IMR-90 (cell line): ENCODE results near the gene OOSP1. TPM values are rescaled to one million over a fixed set of nuclear protein-coding genes. Genes with fewer than 3 reads are reported as not detected.

ENCODE experiments used
- ATAC-seq: fragments of 200-7000 bp; cut with Tn5 transposase; 2 replicates; pipeline ENCODE4 v1.9.1; 2020; ENCODE audit warnings: low read depth, mild to moderate bottlenecking, moderate library complexity
- BruUV-seq: library from RNA; stranded (reverse); fragments of 400-500 nt; replicated peaks from 2 replicates; lab custom pipeline; 2021; lab: Mats Ljungman, UMichigan
- CTCF ChIA-PET: fragments of 300-600 bp; formaldehyde crosslinking; extraction: SDS; loops from one replicate; lab custom pipeline; 2021; ENCODE audit warnings: antibody characterized with exemption; lab: Yijun Ruan, JAX
- POLR2A ChIA-PET: fragments of 300-600 bp; sonication (Branson Sonifier 250); formaldehyde crosslinking; loops from one replicate; lab custom pipeline; 2022; ENCODE audit warnings: antibody characterized with exemption; ENCODE audit not compliant: unreplicated experiment; lab: Charles Lee
- DNase-seq: peaks from one replicate; pipeline ENCODE4 v3.0.0; 2013
- H2AFZ ChIP-seq: replicated peaks from 2 replicates; pipeline ENCODE3; 2013; ENCODE audit warnings: low read length, mild to moderate bottlenecking; ENCODE audit not compliant: poor library complexity
- H2AK5ac ChIP-seq: 2 replicates; pipeline ENCODE4 v1.6.1; 2013; ENCODE audit warnings: low read depth, low read length, inconsistent platforms
- H2AK9ac ChIP-seq: replicated peaks from 2 replicates; pipeline ENCODE3; 2013; ENCODE audit warnings: mild to moderate bottlenecking, low read depth, low read length, moderate library complexity; ENCODE audit not compliant: poor library complexity
- H2BK120ac ChIP-seq: 2 replicates; pipeline ENCODE4 v1.6.1; 2013; ENCODE audit warnings: low read depth, low read length, inconsistent platforms
- H2BK15ac ChIP-seq: 3 replicates; pipeline ENCODE4 v1.6.1; 2013; ENCODE audit warnings: low read depth, low read length, inconsistent platforms
- H2BK20ac ChIP-seq: 2 replicates; pipeline ENCODE4 v1.6.1; 2013; ENCODE audit warnings: low read depth, mild to moderate bottlenecking, inconsistent platforms, low read length, moderate library complexity
- H2BK5ac ChIP-seq: 2 replicates; pipeline ENCODE4 v1.6.1; 2013; ENCODE audit warnings: mild to moderate bottlenecking, low read depth, low read length, inconsistent platforms; ENCODE audit not compliant: poor library complexity, severe bottlenecking
- H3K14ac ChIP-seq: replicated peaks from 2 replicates; pipeline ENCODE4 v1.6.1; 2013; ENCODE audit warnings: low read depth, low read length, inconsistent platforms
- H3K18ac ChIP-seq: 2 replicates; pipeline ENCODE4 v1.6.1; 2013; ENCODE audit warnings: low read depth, low read length, control low read depth
- H3K23ac ChIP-seq: 2 replicates; pipeline ENCODE4 v1.6.1; 2013; ENCODE audit warnings: low read depth, low read length, inconsistent platforms
- H3K27ac ChIP-seq: 2 replicates; pipeline ENCODE4 v1.5.1; 2013; ENCODE audit warnings: mild to moderate bottlenecking, control low read depth, low read length; ENCODE audit not compliant: insufficient read depth
- H3K27me3 ChIP-seq: 2 replicates; pipeline ENCODE4 v1.6.1; 2013; ENCODE audit warnings: low read length; ENCODE audit not compliant: control insufficient read depth, insufficient read depth
- H3K36me3 ChIP-seq: 2 replicates; pipeline ENCODE4 v1.6.1; 2013; ENCODE audit warnings: low read length, mixed read lengths; ENCODE audit not compliant: control insufficient read depth, insufficient read depth
- H3K4ac ChIP-seq: 2 replicates; pipeline ENCODE4 v1.6.1; 2013; ENCODE audit warnings: low read depth, low read length, inconsistent platforms
- H3K4me1 ChIP-seq: 2 replicates; pipeline ENCODE4 v1.6.1; 2013; ENCODE audit warnings: low read length, mixed read lengths; ENCODE audit not compliant: control insufficient read depth, insufficient read depth
- H3K4me2 ChIP-seq: 2 replicates; pipeline ENCODE4 v1.6.1; 2013; ENCODE audit warnings: low read depth, mild to moderate bottlenecking, control low read depth, low read length, moderate library complexity
- H3K4me3 ChIP-seq: 2 replicates; pipeline ENCODE4 v1.5.1; 2013; ENCODE audit warnings: low read depth, mild to moderate bottlenecking, control low read depth, low read length, moderate library complexity; ENCODE audit not compliant: insufficient read depth
- H3K56ac ChIP-seq: 2 replicates; pipeline ENCODE4 v1.6.1; 2013; ENCODE audit warnings: low read length, inconsistent platforms; ENCODE audit not compliant: insufficient read depth; ENCODE audit errors: extremely low read depth
- H3K79me1 ChIP-seq, 2 experiments: 2 replicates each; pipeline ENCODE4 v1.6.1; 2013; ENCODE audit warnings: low read length in 2 of 2, inconsistent platforms in 1 of 2, low read depth in 1 of 2
- H3K9ac ChIP-seq: 2 replicates; pipeline ENCODE4 v1.6.1; 2013; ENCODE audit warnings: low read depth, low read length, control low read depth
- H3K9me1 ChIP-seq: 2 replicates; pipeline ENCODE4 v1.6.1; 2013; ENCODE audit warnings: low read length, inconsistent platforms; ENCODE audit not compliant: insufficient read depth
- H3K9me3 ChIP-seq: 2 replicates; pipeline ENCODE4 v1.6.1; 2013; ENCODE audit warnings: low read length; ENCODE audit not compliant: control insufficient read depth, insufficient read depth
- H4K20me1 ChIP-seq: 2 replicates; pipeline ENCODE4 v1.6.1; 2013; ENCODE audit warnings: low read length, inconsistent platforms; ENCODE audit not compliant: insufficient read depth
- H4K5ac ChIP-seq: 2 replicates; pipeline ENCODE4 v1.6.1; 2013; ENCODE audit warnings: mild to moderate bottlenecking, low read depth, low read length, control low read depth
- H4K8ac ChIP-seq, 2 experiments: 2 replicates each; pipeline ENCODE4 v1.6.1; 2013; ENCODE audit warnings: low read depth in 2 of 2, low read length in 2 of 2, control low read depth in 1 of 2, inconsistent platforms in 1 of 2
- H4K91ac ChIP-seq: 2 replicates; pipeline ENCODE4 v1.6.1; 2013; ENCODE audit warnings: low read depth, low read length, inconsistent platforms; ENCODE audit not compliant: insufficient read depth
- BHLHE40 ChIP-seq: fragments of 150-350 bp; IDR thresholded peaks from 2 replicates; pipeline ENCODE4 v1.6.1; 2016; ENCODE audit warnings: mild to moderate bottlenecking, low read depth, low read length
- CEBPB ChIP-seq: IDR thresholded peaks from 2 replicates; pipeline ENCODE4 v1.6.1; 2012; ENCODE audit warnings: low read depth, low read length, improper control_type of control experiment
- CHD1 ChIP-seq: IDR thresholded peaks from 2 replicates; pipeline ENCODE4 v1.6.1; 2012; ENCODE audit warnings: low read depth, low read length, improper control_type of control experiment
- FOS ChIP-seq: fragments of 150-350 bp; IDR thresholded peaks from 2 replicates; pipeline ENCODE4 v1.6.1; 2016; ENCODE audit warnings: low read depth, low read length
- MAFK ChIP-seq: IDR thresholded peaks from 2 replicates; pipeline ENCODE4 v1.6.1; 2012; ENCODE audit warnings: low read depth, low read length, improper control_type of control experiment
- MAZ ChIP-seq: IDR thresholded peaks from 2 replicates; pipeline ENCODE4 v1.6.1; 2012; ENCODE audit warnings: low read depth, mild to moderate bottlenecking, low read length, improper control_type of control experiment, moderate library complexity, borderline replicate concordance
- MXI1 ChIP-seq: IDR thresholded peaks from 2 replicates; pipeline ENCODE4 v1.6.1; 2012; ENCODE audit warnings: low read depth, mild to moderate bottlenecking, low read length, moderate library complexity, borderline replicate concordance
- POLR2A ChIP-seq: IDR thresholded peaks from 2 replicates; pipeline ENCODE4 v1.6.1; 2012; ENCODE audit warnings: mild to moderate bottlenecking, low read depth, low read length
- RCOR1 ChIP-seq: IDR thresholded peaks from 2 replicates; pipeline ENCODE4 v1.6.1; 2012; ENCODE audit warnings: mild to moderate bottlenecking, low read length, improper control_type of control experiment; ENCODE audit not compliant: insufficient replicate concordance
- RFX5 ChIP-seq: IDR thresholded peaks from 2 replicates; pipeline ENCODE4 v1.8.0; 2012; ENCODE audit warnings: low read depth, mild to moderate bottlenecking, low read length, moderate library complexity
- SMC3 ChIP-seq: fragments of 150-350 bp; IDR thresholded peaks from 2 replicates; pipeline ENCODE4 v1.6.1; 2016; ENCODE audit warnings: low read depth, mild to moderate bottlenecking, antibody characterized with exemption, low read length, moderate library complexity
- WGBS, 2 experiments: methylation state at CpG; one replicate each; pipeline versions ENCODE4 v1.1.5 to v1.1.7; 2013; ENCODE audit warnings: missing lambda C conversion rate in 2 of 2; ENCODE audit not compliant: insufficient read length in 1 of 2; ENCODE audit errors: extremely low coverage in 2 of 2; 5-methylcytosine and 5-hydroxymethylcytosine counted together
- dilution Hi-C: fragments of 300-500 bp; cut with HindIII; formaldehyde crosslinking; loops from one replicate; pipeline ENCODE4 v1.14.3; 2018; ENCODE audit warnings: low sequenced_read_pairs; ENCODE audit not compliant: unreplicated experiment
- in situ Hi-C: fragments of 300-500 bp; cut with MboI; formaldehyde crosslinking; loops from 3 replicates; pipeline ENCODE4 v1.14.3; 2019; ENCODE audit warnings: low sequenced_read_pairs, inconsistent platforms, mixed read lengths
- intact Hi-C: fragments of 100-400 bp; cut with micrococcal nuclease; formaldehyde crosslinking; loops from 2 replicates; pipeline ENCODE4 v1.10.0; 2022
- polyA plus RNA-seq, 3 experiments: library from polyadenylated mRNA; depleted of rRNA; stranded (reverse); fragments of >200 nt; gene quantifications; 2 replicates each; pipeline ENCODE4 v1.2.3, GENCODE V29; 2012; ENCODE audit warnings: low replicate concordance in 1 of 3
- total RNA-seq: library from RNA; depleted of rRNA; stranded (reverse); fragments of >200 nt; gene quantifications from 2 replicates; pipeline ENCODE4 v1.2.3, GENCODE V29; 2012
- TF ChIP-seq, protein P1 (sequence below): fragments of 150-350 bp; IDR thresholded peaks from 2 replicates; pipeline ENCODE4 v1.6.1; 2017; ENCODE audit warnings: mild to moderate bottlenecking, antibody characterized with exemption, low read length, low read depth
- TF ChIP-seq, protein P2 (sequence below): conservative IDR thresholded peaks from 2 replicates; pipeline ENCODE4 v1.5.1; 2012; ENCODE audit warnings: mild to moderate bottlenecking, low read depth, low read length, improper control_type of control experiment
- TF ChIP-seq, protein P3 (sequence below): fragments of 150-350 bp; IDR thresholded peaks from 2 replicates; pipeline ENCODE4 v1.6.1; 2016; ENCODE audit warnings: low read depth, mild to moderate bottlenecking, low read length, moderate library complexity, borderline replicate concordance

OOSP1 gene
- total and polyA plus RNA-seq, 2 of the 4 experiments (the other 2 are of a cell fraction) = not detected

DNA sequence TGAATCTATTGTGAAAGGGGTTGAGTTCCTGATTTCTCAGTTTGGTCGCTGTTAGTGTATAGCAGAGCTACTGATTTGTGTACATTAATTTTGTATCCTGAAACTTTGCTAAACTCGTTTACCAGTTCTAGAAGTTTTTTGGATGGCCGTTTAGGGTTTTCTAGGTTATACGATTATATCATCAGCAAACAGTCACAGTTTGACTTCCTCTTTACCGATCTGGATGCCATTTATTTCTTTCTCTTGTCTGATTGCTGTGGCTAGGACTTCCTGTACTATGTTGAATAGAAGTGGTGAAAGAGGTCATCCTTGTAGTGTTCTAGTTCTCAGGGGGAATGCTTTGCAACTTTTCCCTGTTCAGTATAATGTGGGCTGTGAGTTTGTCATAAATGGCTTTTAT, 54.2 kb downstream of the OOSP1 start:
- H2AK5ac ChIP-seq = no peak overlapping the region

More for the DNA sequence above, 54.2 kb downstream of the OOSP1 start:
- in situ Hi-C loops = no loop called here
- H2BK15ac ChIP-seq = no peak overlapping the region
- H4K5ac ChIP-seq = no peak overlapping the region
- TF ChIP-seq CEBPB (no peak), FOS (no peak), BHLHE40 (no peak), SMC3 (no peak), MAZ (no peak), CHD1 (no peak), RCOR1 (no peak), MAFK (no peak), RFX5 (no peak), MXI1 (no peak), POLR2A (no peak)
- TF ChIP-seq, protein P1, sequence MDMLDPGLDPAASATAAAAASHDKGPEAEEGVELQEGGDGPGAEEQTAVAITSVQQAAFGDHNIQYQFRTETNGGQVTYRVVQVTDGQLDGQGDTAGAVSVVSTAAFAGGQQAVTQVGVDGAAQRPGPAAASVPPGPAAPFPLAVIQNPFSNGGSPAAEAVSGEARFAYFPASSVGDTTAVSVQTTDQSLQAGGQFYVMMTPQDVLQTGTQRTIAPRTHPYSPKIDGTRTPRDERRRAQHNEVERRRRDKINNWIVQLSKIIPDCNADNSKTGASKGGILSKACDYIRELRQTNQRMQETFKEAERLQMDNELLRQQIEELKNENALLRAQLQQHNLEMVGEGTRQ = no peak
- TF ChIP-seq, protein P2, sequence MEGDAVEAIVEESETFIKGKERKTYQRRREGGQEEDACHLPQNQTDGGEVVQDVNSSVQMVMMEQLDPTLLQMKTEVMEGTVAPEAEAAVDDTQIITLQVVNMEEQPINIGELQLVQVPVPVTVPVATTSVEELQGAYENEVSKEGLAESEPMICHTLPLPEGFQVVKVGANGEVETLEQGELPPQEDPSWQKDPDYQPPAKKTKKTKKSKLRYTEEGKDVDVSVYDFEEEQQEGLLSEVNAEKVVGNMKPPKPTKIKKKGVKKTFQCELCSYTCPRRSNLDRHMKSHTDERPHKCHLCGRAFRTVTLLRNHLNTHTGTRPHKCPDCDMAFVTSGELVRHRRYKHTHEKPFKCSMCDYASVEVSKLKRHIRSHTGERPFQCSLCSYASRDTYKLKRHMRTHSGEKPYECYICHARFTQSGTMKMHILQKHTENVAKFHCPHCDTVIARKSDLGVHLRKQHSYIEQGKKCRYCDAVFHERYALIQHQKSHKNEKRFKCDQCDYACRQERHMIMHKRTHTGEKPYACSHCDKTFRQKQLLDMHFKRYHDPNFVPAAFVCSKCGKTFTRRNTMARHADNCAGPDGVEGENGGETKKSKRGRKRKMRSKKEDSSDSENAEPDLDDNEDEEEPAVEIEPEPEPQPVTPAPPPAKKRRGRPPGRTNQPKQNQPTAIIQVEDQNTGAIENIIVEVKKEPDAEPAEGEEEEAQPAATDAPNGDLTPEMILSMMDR = no peak
- TF ChIP-seq, protein P3, sequence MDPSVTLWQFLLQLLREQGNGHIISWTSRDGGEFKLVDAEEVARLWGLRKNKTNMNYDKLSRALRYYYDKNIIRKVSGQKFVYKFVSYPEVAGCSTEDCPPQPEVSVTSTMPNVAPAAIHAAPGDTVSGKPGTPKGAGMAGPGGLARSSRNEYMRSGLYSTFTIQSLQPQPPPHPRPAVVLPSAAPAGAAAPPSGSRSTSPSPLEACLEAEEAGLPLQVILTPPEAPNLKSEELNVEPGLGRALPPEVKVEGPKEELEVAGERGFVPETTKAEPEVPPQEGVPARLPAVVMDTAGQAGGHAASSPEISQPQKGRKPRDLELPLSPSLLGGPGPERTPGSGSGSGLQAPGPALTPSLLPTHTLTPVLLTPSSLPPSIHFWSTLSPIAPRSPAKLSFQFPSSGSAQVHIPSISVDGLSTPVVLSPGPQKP = no peak
- H3K27ac ChIP-seq = no peak overlapping the region
- dilution Hi-C loops = no loop called here
- BruUV-seq = no TSS peak
- no peaks in the 10 kb centered on the region for H3K4me1 ChIP-seq
- no peak overlapping the region for H3K4ac ChIP-seq
- H3K9ac ChIP-seq = no peak overlapping the region
- H3K4me3 ChIP-seq = no peak overlapping the region
- ChIA-PET POLR2A (no interaction called here), CTCF (no interaction called here)
- DNase-seq (no peak), ATAC-seq (no peak)
- H3K79me1 ChIP-seq = no peaks in the 10 kb centered on the region
- no peak overlapping the region for H3K4me2 ChIP-seq
- intact Hi-C loops = no loop called here
- no peak overlapping the region for H3K23ac ChIP-seq
- no peaks in the 10 kb centered on the region for H3K9me1 ChIP-seq
- H2BK5ac ChIP-seq = no peak overlapping the region
- no peak overlapping the region for H2AK9ac ChIP-seq
- H3K27me3 ChIP-seq = no peaks in the 10 kb centered on the region
- H3K18ac ChIP-seq = no peak overlapping the region
- H2BK120ac ChIP-seq = no peak overlapping the region
- no peaks in the 10 kb centered on the region; the same call in 1 of the 2 replicates for H3K9me3 ChIP-seq
- WGBS, 2 experiments = no CpG with 5 or more reads among the region's 5 CpGs
- no peak overlapping the region for H3K14ac ChIP-seq
- no peak overlapping the region for H3K56ac ChIP-seq
- H4K8ac ChIP-seq = no peak overlapping the region
- H3K36me3 ChIP-seq = no peaks in the 10 kb centered on the region
- no peak overlapping the region for H2AFZ ChIP-seq
- H2BK20ac ChIP-seq = no peak overlapping the region
- H4K20me1 ChIP-seq = no peaks in the 10 kb centered on the region
- H4K91ac ChIP-seq = no peak overlapping the region
